C4-2B (cell line): ENCODE results near the gene AMZ1.
"Not testable (repeated sequence)": the region's sequence is repeated elsewhere in the genome, so short reads cannot be mapped to it uniquely, and the experiment has no call there.

Source experiments
- H3K27ac ChIP-seq: fragments of 450-650 bp; 2 replicates; pipeline ENCODE4 v1.5.1; 2017
- ZFX ChIP-seq: fragments of 450-650 bp; IDR thresholded peaks from 2 replicates; pipeline ENCODE4 v1.6.1; 2017
- TF ChIP-seq, protein P1 (sequence below): fragments of 450-650 bp; conservative IDR thresholded peaks from 2 replicates; pipeline ENCODE4 v1.5.1; 2017; ENCODE audit warnings: mild to moderate bottlenecking

The AMZ1 gene

GRCh38 chr7:2735744-2736143 is 47.7 kb downstream of the AMZ1 start:
- H3K27ac ChIP-seq: no peak overlapping the region
- TF ChIP-seq ZFX: no peak
- TF ChIP-seq, protein P1, sequence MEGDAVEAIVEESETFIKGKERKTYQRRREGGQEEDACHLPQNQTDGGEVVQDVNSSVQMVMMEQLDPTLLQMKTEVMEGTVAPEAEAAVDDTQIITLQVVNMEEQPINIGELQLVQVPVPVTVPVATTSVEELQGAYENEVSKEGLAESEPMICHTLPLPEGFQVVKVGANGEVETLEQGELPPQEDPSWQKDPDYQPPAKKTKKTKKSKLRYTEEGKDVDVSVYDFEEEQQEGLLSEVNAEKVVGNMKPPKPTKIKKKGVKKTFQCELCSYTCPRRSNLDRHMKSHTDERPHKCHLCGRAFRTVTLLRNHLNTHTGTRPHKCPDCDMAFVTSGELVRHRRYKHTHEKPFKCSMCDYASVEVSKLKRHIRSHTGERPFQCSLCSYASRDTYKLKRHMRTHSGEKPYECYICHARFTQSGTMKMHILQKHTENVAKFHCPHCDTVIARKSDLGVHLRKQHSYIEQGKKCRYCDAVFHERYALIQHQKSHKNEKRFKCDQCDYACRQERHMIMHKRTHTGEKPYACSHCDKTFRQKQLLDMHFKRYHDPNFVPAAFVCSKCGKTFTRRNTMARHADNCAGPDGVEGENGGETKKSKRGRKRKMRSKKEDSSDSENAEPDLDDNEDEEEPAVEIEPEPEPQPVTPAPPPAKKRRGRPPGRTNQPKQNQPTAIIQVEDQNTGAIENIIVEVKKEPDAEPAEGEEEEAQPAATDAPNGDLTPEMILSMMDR: no peak

DNA sequence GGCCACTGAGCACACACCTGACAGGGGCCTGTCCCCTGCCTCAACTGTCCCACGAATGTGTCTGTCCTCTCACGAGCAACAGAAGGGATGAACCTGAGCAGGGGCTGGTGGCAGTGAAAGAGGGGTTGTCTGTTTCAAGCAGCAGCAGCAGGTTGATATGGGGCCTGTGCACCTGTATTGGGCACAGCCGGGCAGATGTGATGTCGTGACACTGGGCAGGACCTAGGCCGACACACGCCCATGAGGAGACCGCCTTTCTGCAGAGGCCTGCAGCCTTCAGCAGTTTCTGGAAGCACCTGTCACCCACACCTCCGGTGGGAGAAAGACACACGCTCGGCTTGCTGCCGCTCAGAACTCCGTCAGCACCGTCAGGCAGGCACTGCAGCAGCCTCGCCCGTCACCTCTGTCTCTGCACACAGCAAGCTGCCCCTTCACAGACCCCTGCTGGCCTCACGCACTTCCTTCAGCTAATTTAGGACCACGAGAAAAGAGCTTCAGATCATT is 48.5 kb downstream of the AMZ1 start:
- no peak overlapping the region for H3K27ac ChIP-seq
- TF ChIP-seq ZFX: no peak
- TF ChIP-seq, protein P1: no peak

GRCh38 chr7:2737005-2737743 is 49.2 kb downstream of the AMZ1 start:
- not testable (repeated sequence) for H3K27ac ChIP-seq

- TF ChIP-seq ZFX: no peak
- TF ChIP-seq, protein P1: no peak
- no peak overlapping the region for H3K27ac ChIP-seq
Observed at GRCh38 chr7:2737771-2738540, 50.0 kb downstream of the AMZ1 start.

GRCh38 chr7:2738766-2739549 is 51.0 kb downstream of the AMZ1 start:
- no peak overlapping the region for H3K27ac ChIP-seq
- TF ChIP-seq, protein P1: no peak
- TF ChIP-seq ZFX: no peak

GRCh38 chr7:2743523-2744185 is 55.7 kb downstream of the AMZ1 start:
- H3K27ac ChIP-seq: not testable (repeated sequence)

GRCh38 chr7:2748684-2749083 is 60.7 kb downstream of the AMZ1 start:
- H3K27ac ChIP-seq: not testable (repeated sequence)

GRCh38 chr7:2750004-2750407 is 62.0 kb downstream of the AMZ1 start:
- TF ChIP-seq, protein P1: no peak
- no peak for TF ChIP-seq ZFX
- H3K27ac ChIP-seq: no peak overlapping the region
